ENCODE data around the gene GRID2.

DNA sequence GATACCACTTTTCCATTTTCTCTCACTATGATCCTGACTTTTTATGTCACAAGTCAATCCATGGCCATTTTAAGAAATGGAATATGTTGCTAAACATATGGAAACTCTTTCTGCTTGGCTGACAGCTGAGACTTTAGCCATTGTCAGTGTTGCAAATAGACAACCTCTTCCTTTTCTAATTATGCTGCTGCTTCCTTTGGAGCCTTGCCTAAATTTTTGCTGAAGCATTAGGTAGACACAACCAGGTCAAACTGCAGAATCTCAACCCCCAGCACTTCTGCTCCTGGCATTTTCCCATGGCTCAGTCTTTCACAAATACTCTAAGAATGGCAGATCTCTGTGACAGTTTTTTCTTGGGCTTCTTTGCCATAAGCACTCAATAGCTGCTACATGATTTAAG, 543.3 kb downstream of the GRID2 start:
- TF ChIP-seq, protein P1, sequence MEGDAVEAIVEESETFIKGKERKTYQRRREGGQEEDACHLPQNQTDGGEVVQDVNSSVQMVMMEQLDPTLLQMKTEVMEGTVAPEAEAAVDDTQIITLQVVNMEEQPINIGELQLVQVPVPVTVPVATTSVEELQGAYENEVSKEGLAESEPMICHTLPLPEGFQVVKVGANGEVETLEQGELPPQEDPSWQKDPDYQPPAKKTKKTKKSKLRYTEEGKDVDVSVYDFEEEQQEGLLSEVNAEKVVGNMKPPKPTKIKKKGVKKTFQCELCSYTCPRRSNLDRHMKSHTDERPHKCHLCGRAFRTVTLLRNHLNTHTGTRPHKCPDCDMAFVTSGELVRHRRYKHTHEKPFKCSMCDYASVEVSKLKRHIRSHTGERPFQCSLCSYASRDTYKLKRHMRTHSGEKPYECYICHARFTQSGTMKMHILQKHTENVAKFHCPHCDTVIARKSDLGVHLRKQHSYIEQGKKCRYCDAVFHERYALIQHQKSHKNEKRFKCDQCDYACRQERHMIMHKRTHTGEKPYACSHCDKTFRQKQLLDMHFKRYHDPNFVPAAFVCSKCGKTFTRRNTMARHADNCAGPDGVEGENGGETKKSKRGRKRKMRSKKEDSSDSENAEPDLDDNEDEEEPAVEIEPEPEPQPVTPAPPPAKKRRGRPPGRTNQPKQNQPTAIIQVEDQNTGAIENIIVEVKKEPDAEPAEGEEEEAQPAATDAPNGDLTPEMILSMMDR (IDR thresholded peaks at IDR 0.05): no peak
- TF ChIP-seq POLR2A (IDR thresholded peaks at IDR 0.05): no peak
